Fibroblast of skin of left quadriceps (primary cell): Measurements from ENCODE around the gene STK16.

ENCODE experiments used
- DNase-seq, 2 experiments: peaks; one replicate each; pipeline ENCODE4 v3.0.0-alpha.2; 2013; ENCODE audit warnings: low read depth in 2 of 2

Gene STK16

DNA sequence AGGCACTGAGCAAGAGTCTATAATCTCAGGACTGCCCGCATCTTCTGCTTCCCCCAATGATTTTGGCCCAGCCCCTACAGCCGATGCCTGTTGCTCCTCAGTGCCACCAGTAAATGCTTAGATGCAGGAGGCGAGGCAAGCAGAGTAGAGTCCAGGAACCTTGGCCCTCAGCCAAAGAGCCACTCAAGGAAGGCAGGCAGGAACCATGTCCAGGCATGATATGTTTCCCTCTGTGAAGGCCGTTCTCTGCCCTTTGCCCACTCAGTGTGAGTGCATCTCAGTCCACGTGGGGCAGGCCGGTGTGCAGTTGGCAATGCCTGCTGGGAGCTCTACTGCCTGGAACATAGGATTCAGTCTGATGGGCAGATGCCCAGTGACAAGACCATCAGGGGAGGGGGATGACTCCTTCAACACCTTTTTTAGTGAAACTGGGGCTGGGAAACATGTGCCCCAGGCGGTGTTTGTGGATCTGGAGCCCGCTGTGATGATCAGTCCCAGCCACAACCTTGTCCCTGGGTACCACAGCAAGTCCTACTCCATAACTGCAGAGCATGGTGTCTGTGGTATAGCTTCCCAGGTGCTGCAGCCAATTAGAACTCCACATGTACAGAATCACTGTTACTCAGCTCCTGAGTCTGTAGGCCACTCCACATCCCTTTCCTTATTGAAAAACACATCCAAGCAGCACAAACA, 24.2 kb downstream of the STK16 start:
- DNase-seq = no peak

GRCh38 chr2:219270055-219270372, 24.7 kb downstream of the STK16 start:
- no peak for DNase-seq

DNA sequence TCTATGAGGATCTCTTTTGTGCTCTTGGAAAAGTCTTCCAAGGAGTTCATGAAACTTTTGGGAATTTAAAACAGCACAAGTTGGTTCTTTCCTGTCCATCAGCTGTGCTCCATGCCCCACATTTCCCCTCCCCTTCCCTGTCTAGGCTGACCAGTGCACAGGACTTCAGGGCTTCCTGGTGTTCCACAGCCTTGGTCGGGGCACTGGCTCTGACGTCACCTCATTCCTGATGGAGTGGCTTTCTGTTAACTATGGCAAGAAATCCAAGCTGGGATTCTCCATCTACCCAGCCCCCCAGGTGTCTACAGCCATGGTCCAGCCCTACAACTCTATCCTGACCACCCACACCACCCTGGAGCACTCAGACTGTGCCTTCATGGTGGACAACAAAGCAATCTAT, 25.7 kb downstream of the STK16 start:
- DNase-seq = no peak

DNA sequence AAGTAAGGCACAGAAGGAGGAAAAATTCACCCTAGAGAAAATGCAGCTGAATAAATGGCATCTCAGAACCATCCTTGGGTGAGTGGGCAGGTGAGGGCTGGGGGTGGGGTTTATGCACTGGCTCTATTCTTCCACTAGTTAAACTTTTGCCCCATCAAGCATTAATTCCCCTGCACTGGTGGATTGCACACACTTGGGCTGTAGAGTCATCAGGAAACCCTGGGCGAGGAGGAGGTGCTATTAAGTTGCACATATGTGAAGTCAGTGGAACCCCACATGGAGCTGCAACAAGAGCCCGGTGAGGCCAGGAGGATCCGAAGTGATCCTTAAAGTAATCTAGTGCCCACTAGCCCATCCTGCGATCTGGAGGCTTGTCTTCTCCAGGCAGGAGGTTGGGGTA, 27.1 kb downstream of the STK16 start:
- no peak for DNase-seq

DNA sequence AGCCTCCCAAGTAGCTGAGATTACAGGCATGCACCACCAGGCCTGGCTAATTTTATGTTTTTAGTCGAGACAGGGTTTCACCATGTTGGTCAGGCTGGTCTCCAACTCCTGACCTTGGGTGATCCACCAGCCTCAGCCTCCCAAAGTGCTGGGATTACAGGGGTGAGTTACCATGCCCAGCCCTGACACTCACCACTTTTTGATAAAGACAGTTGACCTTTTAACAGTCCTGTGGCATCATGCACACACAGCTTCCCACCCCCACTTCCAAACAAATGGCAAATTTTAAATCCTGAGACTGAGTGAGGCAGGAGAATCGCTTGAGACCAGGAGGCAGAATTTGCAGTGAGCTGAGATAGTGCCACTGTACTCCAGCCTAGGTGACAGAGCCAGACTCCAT, 27.7 kb downstream of the STK16 start:
- DNase-seq = no peak

DNA sequence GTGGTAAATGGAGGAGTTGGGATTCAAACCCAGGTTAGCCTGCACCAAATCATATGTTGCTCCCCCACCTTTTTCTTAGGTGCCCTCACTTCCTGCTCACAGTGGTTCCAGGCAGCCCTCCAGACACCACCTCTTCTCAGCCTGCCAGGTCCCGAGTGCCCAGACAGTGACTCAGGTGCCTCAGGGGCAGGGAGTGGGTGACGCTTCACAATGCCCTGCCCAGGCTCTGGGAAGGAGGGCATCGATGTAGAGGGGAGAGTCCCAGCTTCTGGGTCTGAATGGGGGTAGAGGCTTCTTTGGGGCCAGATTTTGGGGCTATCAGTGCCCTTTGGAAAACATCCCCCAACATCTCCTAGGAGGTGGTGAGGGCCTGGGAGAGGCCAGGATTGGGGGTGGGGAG, 28.7 kb downstream of the STK16 start:
- no peak for DNase-seq

DNA sequence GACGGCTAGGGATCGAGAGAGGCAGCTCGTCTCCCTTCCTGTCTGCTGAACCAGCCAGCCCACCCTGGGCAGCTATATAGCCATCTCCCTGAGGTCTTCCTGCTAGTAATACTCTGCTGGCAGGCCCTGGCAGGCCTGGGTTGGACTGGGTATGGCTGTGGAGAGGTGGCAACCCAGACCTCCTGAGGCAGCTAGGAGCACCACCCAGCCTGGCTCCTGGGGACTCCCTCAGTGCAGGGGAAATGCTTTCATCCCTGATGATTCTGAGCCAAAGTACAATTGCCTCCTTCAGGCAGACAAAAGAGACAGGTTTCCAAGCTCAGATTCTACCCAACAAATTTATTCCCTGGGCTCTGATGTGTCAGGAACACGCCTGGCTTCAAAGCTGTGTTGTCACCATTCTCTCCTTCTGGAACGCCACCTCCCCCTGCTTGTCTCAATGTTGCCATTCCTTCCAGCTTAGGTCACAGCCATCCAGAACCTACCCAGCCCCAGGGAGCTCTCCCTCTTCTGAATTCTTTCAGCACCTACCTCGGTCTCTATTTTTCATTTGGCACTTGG, 29.2 kb downstream of the STK16 start:
- DNase-seq = peak; percentile 46 to 50

DNA sequence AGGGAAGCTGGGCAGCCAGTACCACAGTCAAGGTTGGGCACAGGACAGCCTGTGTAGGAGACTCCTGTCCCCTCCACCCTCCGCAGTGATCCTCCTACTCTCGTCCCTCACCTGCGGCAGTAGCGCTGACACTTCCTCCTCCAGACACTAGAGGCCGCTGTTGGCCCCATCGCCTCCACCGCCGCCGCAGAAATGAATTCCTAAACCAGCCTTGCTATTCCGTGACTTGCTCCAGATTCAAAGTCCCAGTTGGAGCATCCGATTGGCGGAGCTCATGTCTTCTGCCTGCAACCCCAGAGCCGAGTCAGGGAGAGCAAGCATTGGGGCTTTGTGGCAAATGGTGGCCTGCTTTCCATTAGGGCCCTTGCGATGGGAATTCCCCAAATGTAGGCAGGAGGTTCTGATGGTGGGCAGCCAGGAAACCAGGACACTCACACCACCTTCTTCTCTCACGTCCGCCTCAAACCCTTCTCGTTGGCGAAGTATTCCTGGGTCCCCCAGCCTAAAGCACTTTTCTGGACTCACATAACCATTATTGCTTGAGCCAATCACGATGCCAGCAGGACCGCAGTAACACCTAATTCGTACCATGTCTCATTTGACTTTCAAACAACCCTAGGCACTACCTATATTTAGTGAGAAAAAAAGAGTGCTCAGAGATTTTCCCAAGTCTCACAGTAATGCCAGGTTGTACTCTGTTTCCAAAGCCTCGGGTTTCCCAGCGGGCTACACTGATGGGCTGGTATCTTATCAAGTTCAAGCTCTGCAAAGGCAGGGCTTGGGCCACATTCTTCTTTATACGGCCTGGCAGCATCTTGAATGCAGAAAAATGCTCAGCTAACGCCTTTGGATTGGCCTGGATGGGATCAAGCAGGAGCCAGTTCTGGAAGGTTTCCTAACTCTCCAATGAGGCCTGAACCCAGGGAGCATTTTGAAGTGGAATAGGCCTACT, 32.7 kb downstream of the STK16 start:
- peak; percentile 66 to 71 for DNase-seq

GRCh38 chr2:219278655-219279150, 33.4 kb downstream of the STK16 start:
- DNase-seq = no peak

DNA sequence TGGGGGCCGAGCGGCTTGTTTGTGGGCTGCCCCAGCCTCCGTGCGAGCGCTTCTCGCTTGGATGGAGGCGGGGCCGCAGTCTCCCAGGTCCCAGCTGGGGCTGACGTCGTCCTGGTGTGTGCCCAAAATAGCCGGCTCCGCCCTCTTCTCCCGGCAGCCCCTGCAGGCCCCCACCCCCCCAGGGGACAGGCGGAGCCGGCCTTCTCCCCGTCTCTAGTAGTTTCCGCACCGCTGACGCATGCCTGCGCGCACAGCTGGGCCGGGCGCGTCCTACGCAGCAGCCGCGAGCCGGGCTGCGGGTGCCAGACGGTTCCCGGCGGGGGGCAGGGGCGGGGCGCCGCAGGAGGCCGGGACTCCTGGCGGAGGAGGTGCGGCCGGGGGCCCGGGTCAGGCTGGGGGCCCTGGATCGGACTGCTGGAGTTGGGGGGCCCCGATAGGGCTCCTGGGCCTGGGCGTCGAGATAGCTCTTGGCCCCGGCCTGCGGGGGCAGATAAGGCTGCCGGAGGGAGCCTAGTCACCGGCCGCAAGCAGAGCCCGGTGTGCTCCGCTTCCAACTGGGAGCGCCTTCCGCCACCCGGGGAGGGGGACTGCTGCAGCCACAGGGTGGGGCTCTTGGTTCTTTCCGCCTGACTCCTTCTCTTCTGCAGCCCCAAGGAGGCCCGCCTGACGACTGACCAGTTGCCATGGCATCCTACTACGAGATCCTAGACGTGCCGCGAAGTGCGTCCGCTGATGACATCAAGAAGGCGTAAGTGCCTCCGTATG, 34.1 kb downstream of the STK16 start, which contains the start of gene DNAJB2:
Gene DNAJB2 (plus strand): TSS at position 216 of the 765 bp plus-strand sequence. CDS start 468 bp downstream, at position 684.
- peak; percentile 98 to 99 for DNase-seq

DNA sequence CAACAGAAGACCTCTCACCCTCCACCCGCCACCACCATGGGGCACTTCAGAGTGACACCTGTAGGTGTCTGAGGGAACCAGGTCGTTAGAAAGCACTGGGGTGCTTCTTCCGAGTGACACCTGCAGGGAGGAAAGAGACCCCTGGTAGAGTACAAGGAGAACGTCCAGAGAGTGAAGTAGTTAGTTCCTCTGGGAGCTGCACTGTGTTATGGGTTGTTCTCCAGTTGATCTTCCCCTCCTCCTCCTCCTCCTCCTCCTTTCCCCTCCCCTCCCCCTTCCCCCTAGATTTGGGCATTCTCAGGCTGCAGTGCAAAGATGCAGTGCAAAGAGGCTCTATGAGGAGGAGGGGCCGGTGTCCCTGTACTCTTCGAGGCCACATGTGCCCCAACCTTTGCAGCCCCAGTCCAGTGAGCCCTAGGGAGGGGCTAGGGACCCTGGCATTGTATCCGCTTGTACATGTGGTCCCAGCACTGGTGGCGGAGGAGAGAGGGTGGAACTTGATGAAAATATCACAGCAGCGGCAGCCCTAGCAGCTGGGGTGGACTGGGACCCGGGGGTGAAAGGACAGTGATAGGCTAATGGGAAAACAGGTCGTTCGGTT, 34.7 kb downstream of the STK16 start:
- DNase-seq = no peak

GRCh38 chr2:219280651-219281050, 35.4 kb downstream of the STK16 start:
- no peak for DNase-seq

DNA sequence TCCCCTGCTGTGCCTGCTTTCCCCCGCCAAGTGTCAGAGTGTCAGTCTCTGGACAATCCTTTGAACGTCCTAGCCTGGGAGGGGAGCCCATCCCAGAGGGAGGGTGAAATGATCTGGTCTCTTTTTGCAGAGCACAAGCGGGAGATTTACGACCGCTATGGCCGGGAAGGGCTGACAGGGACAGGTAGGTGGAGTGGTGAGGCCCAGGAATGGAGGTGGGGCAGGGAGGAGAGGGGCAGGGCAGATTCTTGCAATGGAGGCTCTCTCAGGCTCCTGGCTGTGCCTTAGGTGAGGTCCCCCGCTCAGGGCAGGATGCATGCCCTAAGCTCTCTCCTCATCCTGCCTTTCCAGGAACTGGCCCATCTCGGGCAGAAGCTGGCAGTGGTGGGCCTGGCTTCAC, 36.3 kb downstream of the STK16 start:
- no peak for DNase-seq

DNA sequence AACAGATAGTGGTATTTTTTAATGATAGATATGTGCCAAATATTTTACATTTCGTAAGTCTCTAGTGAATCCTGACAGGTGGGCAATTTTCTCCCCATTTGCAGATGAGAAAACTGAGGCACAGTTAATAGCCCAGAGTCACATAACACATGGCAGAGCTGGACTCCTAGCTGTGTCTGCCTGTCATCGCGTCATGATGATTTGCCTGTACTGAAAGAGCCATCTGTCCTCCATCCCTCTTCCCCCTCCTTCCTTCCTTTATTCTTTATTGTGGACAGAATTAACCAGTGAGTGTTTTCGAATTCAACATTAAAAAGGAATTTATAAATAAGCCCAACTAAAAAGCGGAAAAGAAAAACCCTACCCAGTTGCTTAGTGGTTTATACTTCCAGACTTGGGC, 37.1 kb downstream of the STK16 start:
- no peak for DNase-seq

DNA sequence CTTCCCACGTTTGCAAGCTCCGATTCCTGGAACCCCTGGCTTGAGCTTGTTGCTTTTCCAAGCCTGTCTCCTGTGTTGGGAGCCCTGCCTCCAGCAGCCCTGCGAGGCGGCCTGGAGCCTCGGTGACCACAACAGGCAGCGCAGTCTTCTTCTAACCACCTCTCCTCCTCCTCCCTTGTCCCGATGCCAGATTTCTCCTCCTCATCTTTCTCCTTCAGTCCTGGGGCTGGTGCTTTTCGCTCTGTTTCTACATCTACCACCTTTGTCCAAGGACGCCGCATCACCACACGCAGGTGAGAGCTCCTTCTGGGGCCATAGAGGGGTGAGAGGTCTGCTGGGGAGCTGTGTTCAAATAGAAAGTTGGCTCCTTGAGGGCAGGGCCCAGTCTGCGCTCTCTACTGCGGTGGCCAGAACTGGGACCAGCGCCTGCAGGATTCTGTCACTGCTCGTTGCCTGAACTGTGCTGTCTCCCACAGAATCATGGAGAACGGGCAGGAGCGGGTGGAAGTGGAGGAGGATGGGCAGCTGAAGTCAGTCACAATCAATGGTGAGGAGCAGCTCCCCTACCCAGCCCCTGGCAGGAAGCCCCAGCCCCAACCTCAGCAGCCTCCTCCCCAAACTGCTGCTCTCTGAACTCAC, 37.8 kb downstream of the STK16 start:
- DNase-seq = no peak

DNA sequence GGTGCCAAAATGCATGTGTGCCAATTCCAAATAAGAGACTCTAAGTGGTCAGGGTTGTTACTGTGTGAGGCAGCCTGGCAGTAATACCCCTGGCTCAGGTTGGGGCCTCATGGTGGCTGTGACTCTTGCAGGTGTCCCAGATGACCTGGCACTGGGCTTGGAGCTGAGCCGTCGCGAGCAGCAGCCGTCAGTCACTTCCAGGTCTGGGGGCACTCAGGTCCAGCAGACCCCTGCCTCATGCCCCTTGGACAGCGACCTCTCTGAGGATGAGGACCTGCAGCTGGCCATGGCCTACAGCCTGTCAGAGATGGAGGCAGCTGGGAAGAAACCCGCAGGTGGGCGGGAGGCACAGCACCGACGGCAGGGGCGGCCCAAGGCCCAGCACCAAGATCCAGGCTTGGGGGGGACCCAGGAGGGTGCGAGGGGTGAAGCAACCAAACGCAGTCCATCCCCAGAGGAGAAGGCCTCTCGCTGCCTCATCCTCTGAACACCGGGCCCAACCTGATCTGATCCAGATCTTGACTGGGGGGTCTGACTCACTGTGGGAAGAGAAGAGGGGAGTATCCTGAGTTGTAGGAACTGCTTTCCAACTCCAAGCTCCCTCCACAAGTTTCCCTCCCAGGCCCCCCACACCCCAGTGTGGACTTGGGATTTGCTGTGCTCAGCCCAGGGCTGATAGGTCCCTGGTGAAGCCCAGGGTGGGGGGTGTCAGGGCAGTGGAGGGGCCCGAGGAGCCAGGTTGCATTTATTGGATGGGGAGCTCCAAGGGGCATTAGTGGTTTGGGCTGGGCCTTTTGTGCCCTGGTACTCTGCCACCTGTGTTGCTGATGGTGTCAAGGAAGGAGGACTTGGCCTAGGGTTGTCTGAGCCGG, 39.5 kb downstream of the STK16 start:
- DNase-seq = no peak

GRCh38 chr2:219285373-219285735, 40.1 kb downstream of the STK16 start:
- no peak for DNase-seq

GRCh38 chr2:219285894-219286425, 40.7 kb downstream of the STK16 start:
- peak; percentile 46 to 49 for DNase-seq

- no peak for DNase-seq
Observed at GRCh38 chr2:219286436-219287115, 41.3 kb downstream of the STK16 start.
